SK-N-SH treated with all-trans-retinoic acid at 6 μM for 48 hours (cell line): Measurements from ENCODE around the gene SLC6A16.

Experiments used
- CSDC2 ChIP-seq: fragments of 250-450 bp; sonication (Bioruptor Pico); IDR thresholded peaks from 2 replicates; pipeline ENCODE4 v1.5.0; 2020; ENCODE audit warnings: mild to moderate bottlenecking, moderate library complexity
- CSRNP3 ChIP-seq: fragments of 250-450 bp; sonication (Bioruptor Pico); IDR thresholded peaks from 2 replicates; pipeline ENCODE4 v1.5.1; 2021; ENCODE audit warnings: mild to moderate bottlenecking, moderate library complexity
- GLIS3 ChIP-seq: fragments of 250-450 bp; sonication (Bioruptor Pico); IDR thresholded peaks from 2 replicates; pipeline ENCODE4 v1.5.0; 2020; ENCODE audit warnings: mild to moderate bottlenecking, moderate library complexity
- ISL1 ChIP-seq: fragments of 250-450 bp; sonication (Bioruptor Pico); IDR thresholded peaks from 2 replicates; pipeline ENCODE4 v2.1.2; 2022; ENCODE audit warnings: mild to moderate bottlenecking, moderate library complexity
- OSR1 ChIP-seq: fragments of 250-450 bp; sonication (Bioruptor Pico); IDR thresholded peaks from 2 replicates; pipeline ENCODE4 v1.8.0; 2022; ENCODE audit warnings: moderate library complexity, mild to moderate bottlenecking, inconsistent platforms
- PATZ1 ChIP-seq: fragments of 250-450 bp; sonication (Bioruptor Pico); IDR thresholded peaks from 2 replicates; pipeline ENCODE4 v1.8.0; 2020; ENCODE audit warnings: mild to moderate bottlenecking, moderate library complexity, borderline replicate concordance
- RARB ChIP-seq: fragments of 250-450 bp; sonication (Bioruptor Pico); IDR thresholded peaks from 2 replicates; pipeline ENCODE4 v1.8.0; 2021; ENCODE audit warnings: mild to moderate bottlenecking, moderate library complexity
- ZC3H10 ChIP-seq: fragments of 250-450 bp; sonication (Bioruptor Pico); IDR thresholded peaks from 2 replicates; pipeline ENCODE4 v1.5.1; 2021; ENCODE audit warnings: mild to moderate bottlenecking, moderate library complexity
- ZFP3 ChIP-seq: fragments of 250-450 bp; sonication (Bioruptor Pico); IDR thresholded peaks from 2 replicates; pipeline ENCODE4 v1.5.0; 2020; ENCODE audit warnings: mild to moderate bottlenecking, moderate library complexity
- ZFP30 ChIP-seq: fragments of 450-650 bp; formaldehyde crosslinking; IDR thresholded peaks from 2 replicates; pipeline ENCODE4 v1.5.0; 2022; ENCODE audit warnings: mild to moderate bottlenecking, moderate library complexity
- ZNF565 ChIP-seq: fragments of 450-650 bp; formaldehyde crosslinking; conservative IDR thresholded peaks from 2 replicates; pipeline ENCODE4 v1.5.0; 2020; ENCODE audit warnings: low read depth, mild to moderate bottlenecking, moderate library complexity
- ZNF8 ChIP-seq: fragments of 450-650 bp; formaldehyde crosslinking; IDR thresholded peaks from 2 replicates; pipeline ENCODE4 v1.5.0; 2020; ENCODE audit warnings: mild to moderate bottlenecking, moderate library complexity

- TF ChIP-seq RARB (CRISPR knock-in tag) (no peak), ZFP3 (CRISPR knock-in tag) (no peak), PATZ1 (no peak), ZNF8 (CRISPR knock-in tag) (no peak), ISL1 (CRISPR knock-in tag) (no peak), ZNF565 (CRISPR knock-in tag) (no peak), CSRNP3 (no peak), ZC3H10 (CRISPR knock-in tag) (no peak), GLIS3 (no peak), CSDC2 (CRISPR knock-in tag) (no peak), ZFP30 (CRISPR knock-in tag) (no peak), OSR1 (CRISPR knock-in tag) (no peak)
These were observed 23.7 kb downstream of the SLC6A16 start for GRCh38 chr19:49301165-49301865.
